ENCODE data around the gene FJX1.

DNA sequence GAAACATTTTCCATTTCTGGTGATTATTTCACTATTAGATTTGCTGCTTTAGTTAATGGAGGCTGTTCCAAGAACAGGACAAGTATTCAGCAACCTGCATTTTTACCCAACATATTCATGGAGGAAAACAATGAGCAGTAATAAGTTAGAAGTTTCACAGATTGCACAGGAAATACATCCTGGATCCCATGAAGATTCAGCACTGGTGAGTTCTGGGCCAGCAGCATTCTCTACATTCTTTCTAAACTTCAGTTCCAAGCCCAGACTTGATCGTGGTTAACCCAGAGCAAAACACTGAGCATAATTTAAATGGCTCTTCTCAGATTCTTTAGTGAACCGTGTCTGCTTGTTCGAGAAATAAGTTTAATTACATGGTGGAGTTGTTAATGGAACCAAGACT, 3.8 kb downstream of the FJX1 start:
- TF ChIP-seq EZH2 (IDR thresholded peaks at IDR 0.05; ENCODE audit: borderline replicate concordance), result no peak
- TF ChIP-seq, protein P1, sequence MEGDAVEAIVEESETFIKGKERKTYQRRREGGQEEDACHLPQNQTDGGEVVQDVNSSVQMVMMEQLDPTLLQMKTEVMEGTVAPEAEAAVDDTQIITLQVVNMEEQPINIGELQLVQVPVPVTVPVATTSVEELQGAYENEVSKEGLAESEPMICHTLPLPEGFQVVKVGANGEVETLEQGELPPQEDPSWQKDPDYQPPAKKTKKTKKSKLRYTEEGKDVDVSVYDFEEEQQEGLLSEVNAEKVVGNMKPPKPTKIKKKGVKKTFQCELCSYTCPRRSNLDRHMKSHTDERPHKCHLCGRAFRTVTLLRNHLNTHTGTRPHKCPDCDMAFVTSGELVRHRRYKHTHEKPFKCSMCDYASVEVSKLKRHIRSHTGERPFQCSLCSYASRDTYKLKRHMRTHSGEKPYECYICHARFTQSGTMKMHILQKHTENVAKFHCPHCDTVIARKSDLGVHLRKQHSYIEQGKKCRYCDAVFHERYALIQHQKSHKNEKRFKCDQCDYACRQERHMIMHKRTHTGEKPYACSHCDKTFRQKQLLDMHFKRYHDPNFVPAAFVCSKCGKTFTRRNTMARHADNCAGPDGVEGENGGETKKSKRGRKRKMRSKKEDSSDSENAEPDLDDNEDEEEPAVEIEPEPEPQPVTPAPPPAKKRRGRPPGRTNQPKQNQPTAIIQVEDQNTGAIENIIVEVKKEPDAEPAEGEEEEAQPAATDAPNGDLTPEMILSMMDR (IDR thresholded peaks at IDR 0.05; ENCODE audit: poor library complexity), result no peak
